ENCODE measurements around the gene RP2. TPM values are rescaled to one million over a fixed set of nuclear protein-coding genes. Genes with fewer than 3 reads are reported as not detected.

The RP2 gene
- total and polyA plus RNA-seq, 10 donors = 6.8 to 26.5 (median 18.0) TPM

DNA sequence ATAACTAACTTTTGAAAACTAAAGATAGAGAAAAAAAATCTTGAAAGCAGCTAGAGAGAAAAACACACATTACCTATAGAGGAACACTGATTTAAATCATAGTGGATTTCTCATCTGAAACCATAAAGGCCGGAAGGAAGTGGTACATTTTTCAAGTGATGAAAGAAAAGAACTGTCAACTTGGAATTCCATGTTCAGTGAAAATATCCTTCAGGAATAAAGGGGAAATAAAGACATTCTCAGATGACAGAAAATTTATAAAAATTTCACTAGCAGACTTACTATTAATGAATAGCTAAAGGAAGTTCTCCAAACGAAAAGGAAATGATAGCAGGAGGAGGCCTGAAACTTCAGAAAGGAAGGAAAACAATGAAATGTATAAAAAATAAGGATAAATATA, 67.8 kb downstream of the RP2 start:
- Histone ChIP-seq H3K27ac (no peak overlapping the region), H3K27me3 (replicated peaks in 1 of 7) (peaks cover 0 to 14% (median 0%) of the 10 kb centered on the region in 7 donors), H3K4me1 (peaks cover 0 to 12% (median 0%) of the 10 kb centered on the region in 6 donors), H3K36me3 (no peaks in the 10 kb centered on the region), H3K4me3 (no peak overlapping the region), H3K9me3 (no peaks in the 10 kb centered on the region)
- no peak for TF ChIP-seq POLR2A (IDR thresholded peaks at IDR 0.05)
- no peak for TF ChIP-seq POLR2AphosphoS5 (IDR thresholded peaks at IDR 0.05)
- TF ChIP-seq, protein P1, sequence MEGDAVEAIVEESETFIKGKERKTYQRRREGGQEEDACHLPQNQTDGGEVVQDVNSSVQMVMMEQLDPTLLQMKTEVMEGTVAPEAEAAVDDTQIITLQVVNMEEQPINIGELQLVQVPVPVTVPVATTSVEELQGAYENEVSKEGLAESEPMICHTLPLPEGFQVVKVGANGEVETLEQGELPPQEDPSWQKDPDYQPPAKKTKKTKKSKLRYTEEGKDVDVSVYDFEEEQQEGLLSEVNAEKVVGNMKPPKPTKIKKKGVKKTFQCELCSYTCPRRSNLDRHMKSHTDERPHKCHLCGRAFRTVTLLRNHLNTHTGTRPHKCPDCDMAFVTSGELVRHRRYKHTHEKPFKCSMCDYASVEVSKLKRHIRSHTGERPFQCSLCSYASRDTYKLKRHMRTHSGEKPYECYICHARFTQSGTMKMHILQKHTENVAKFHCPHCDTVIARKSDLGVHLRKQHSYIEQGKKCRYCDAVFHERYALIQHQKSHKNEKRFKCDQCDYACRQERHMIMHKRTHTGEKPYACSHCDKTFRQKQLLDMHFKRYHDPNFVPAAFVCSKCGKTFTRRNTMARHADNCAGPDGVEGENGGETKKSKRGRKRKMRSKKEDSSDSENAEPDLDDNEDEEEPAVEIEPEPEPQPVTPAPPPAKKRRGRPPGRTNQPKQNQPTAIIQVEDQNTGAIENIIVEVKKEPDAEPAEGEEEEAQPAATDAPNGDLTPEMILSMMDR (IDR thresholded peaks at IDR 0.05 in 8 of 11, conservative IDR thresholded peaks at IDR 0.05 in 3 of 11) = no peak
- WGBS, 5 donors = 49 to 76% (median 53%) methylated on average over 2 of the region's 2 CpGs
- intact Hi-C loops (cut with DNase I; ENCODE audit: low total_unique reads) = no loop called here
- DNase-seq = no peak

DNA sequence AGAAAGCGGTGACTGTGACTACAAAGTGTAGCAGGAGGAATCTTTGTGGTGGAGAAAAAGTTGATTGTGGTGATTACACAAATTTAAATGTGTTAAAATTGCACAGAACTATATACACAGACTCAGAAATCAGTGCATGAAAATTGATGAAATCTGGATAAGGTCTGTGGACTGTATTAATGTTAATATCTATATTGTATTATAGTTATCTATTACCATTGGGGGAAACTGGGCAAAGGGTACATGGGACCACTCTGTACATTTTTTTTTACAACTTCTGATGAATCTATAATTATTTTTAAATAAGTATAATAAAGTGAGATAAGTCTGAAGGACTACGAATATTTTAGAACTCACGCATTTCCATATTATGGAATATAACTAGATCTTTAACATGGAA, 73.6 kb downstream of the RP2 start:
- Histone ChIP-seq H3K27ac (no peak overlapping the region), H3K36me3 (no peaks in the 10 kb centered on the region), H3K9me3 (no peaks in the 10 kb centered on the region), H3K27me3 (replicated peaks in 1 of 7) (peaks cover 0 to 23% (median 0%) of the 10 kb centered on the region in 7 donors), H3K4me1 (peaks cover 0 to 13% (median 3%) of the 10 kb centered on the region in 6 donors), H3K4me3 (no peak overlapping the region)
- DNase-seq = no peak
- intact Hi-C loops (cut with DNase I; ENCODE audit: low total_unique reads) = no loop called here
- 82 to 98% (median 91%) methylated on average over 3 of the region's 3 CpGs for WGBS, 5 donors
- TF ChIP-seq POLR2AphosphoS5 (IDR thresholded peaks at IDR 0.05) = no peak
- TF ChIP-seq, protein P1 (IDR thresholded peaks at IDR 0.05 in 8 of 11, conservative IDR thresholded peaks at IDR 0.05 in 3 of 11) = no peak
- no peak for TF ChIP-seq POLR2A (IDR thresholded peaks at IDR 0.05)

DNA sequence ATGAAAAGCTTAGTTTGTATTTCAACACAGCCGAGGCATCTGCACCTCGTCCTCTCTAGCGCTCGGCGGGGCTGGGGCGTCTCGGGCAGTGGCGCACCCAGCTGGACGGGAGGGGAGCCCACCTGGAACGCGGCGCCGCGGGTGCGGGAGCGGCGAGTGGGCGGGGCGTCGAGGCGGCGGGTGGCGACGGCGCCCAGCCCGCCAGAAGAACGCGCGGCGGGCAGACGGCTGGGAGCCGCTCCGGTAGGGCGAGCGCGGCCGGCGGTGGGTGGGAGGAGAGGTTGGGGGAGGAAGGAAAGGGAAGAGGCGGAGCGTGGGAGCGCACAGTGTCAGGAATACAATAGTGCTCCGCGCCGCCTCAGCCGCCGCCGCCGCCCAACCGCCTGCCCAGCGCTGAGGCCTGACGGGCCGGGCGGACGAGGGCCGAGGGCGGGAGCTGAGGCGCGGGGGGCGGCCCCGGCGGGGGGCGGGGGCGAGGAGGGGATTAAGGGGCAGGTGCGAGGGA, 75.3 kb downstream of the RP2 start, which contains the start of gene JADE3:
Gene JADE3, plus strand, starts transcription at position 324 of the 505 bp plus-strand sequence. CDS start 72,474 bp downstream, outside the sequence.
- intact Hi-C loops (cut with DNase I; ENCODE audit: low total_unique reads) = no loop called here
- Histone ChIP-seq H3K4me1 (peaks cover 0 to 13% (median 3%) of the 10 kb centered on the region in 6 donors), H3K4me3 (peak within 1 kb of the TSS; percentile 44 to 78 (median 55)), H3K27me3 (replicated peaks in 1 of 7) (peaks cover 0 to 29% (median 0%) of the 10 kb centered on the region in 7 donors), H3K36me3 (no peaks in the 10 kb centered on the region), H3K9me3 (no peaks in the 10 kb centered on the region), H3K27ac (peak within 1 kb of the TSS in 7 of 8 donors; percentile 22 to 84 (median 74))
- WGBS, 5 donors = 0 to 58% (median 1%) methylated on average over 1 to 64 of the region's 64 CpGs
- DNase-seq = peak; percentile 85
- TF ChIP-seq, protein P1 (IDR thresholded peaks at IDR 0.05 in 8 of 11, conservative IDR thresholded peaks at IDR 0.05 in 3 of 11) = no peak
- TF ChIP-seq POLR2AphosphoS5 (IDR thresholded peaks at IDR 0.05) (peak; percentile 65 to 77 (median 73)), POLR2A (IDR thresholded peaks at IDR 0.05) (no peak)

DNA sequence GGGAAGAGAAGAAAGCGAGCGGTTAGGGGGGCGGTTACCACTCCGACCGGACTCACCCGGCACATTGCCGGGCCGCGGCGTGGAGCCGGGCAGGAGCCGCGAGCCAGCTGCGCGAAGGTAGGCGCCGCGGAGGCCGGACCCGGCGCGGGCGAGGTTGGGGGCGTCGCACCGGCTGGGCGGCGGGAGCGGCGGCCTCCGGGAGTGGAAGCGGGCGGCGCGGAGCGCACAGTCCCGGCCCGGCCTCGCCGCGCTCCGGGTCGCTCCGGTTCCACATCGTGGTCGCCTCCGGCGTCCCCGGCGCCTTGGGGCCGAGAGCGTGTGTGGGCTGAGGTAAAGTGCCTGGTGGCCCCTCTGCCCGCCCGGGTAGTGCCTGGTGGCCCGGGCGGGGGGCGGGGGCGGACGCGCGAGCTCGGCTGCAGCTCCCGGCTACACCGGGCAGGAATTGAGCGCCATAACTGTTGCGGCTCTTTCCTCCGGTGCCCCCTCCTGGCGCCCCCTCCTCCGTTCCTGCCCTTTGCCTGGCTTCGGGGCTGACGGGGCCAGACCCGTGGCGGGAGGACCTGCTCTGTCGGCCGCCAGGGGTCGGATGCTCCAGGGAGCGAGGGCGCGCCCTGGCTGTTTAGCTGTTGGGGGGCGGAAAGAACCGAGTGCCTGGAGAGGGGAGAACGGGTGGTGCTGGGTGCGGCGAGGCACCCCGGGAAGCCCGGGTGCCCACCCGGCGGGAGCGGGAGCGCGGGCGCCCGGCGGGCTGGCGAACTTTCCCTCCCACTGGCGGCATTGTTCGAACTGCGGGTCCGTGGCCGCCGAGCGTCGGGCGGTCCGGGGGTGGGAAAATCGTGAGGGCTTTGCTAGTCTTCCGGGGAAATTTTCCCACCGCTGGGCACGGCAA, 76.0 kb downstream of the RP2 start:
- peak; percentile 87 for DNase-seq
- WGBS, 5 donors = 0 to 57% (median 0%) methylated on average over 13 to 109 of the region's 109 CpGs

More for the DNA sequence above, 76.0 kb downstream of the RP2 start:
- Histone ChIP-seq H3K4me3 (peak overlapping the region; percentile 44 to 78 (median 55)), H3K36me3 (no peaks in the 10 kb centered on the region), H3K9me3 (no peaks in the 10 kb centered on the region), H3K27ac (peak overlapping the region in 7 of 8 donors; percentile 22 to 84 (median 74)), H3K27me3 (replicated peaks in 1 of 7) (peaks cover 0 to 29% (median 0%) of the 10 kb centered on the region in 7 donors), H3K4me1 (peaks cover 0 to 13% (median 3%) of the 10 kb centered on the region in 6 donors)
- TF ChIP-seq POLR2AphosphoS5 (IDR thresholded peaks at IDR 0.05) (peak in 2 of 3 donors; percentile 40 to 63), POLR2A (IDR thresholded peaks at IDR 0.05) (no peak)
- TF ChIP-seq, protein P1 (IDR thresholded peaks at IDR 0.05 in 8 of 11, conservative IDR thresholded peaks at IDR 0.05 in 3 of 11) = peak in 10 of 11 experiments; percentile 20 to 63 (median 49)
- intact Hi-C loops (cut with DNase I; ENCODE audit: low total_unique reads) = no loop called here
